Measurements from ENCODE around the gene PFKP.
A peak's percentile ranks its signal among the peaks of the same experiment; 100 is the strongest.

Gene PFKP

DNA sequence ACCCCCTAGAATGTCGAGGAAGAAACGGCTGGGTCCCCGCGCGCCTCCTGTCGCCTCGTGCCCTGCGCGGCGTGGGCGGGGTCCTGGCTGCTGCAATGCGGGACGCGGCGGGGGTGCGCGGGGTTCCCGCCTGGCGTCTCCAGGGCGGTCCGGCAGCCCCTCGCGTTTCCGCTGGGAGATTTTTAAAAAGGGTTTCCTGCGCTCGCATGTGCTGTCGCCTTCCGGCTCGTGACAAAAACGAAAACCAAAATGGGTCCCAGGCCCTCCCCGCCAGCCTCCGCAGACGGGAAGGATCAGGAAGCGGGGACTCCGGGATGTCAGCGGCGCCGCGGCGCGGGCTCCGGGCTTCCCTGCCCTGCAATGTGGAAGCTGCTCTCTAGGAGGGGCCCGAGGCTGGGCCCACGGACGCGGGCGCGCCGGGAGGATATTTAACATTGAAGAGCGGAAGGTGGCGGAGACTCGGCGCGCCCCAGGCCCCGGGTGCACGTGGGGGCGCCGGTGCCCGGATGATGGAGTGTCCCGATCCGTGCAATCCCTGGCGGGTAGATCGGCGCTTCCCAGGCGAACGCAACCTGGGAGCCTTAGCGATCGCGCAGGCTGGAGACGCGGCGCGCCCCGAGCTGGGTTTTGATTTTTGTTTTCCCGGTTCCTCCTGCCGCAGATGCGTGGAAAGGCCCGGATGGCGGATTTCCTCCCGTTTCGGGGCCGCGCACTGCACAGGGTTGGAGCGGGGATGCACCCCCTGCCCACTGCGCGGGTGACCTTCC, 1.0 kb downstream of the PFKP start (continued):
- TF ChIP-seq ZNF2 (tag by site-specific recombination; IDR thresholded peaks at IDR 0.05): no peak
- 0 out of 2 replicates have a peak, but pooled peaks have one; percentile 35 for TF ChIP-seq ZNF76 (tag by site-specific recombination; IDR thresholded peaks at IDR 0.05; ENCODE audit: borderline replicate concordance, low read depth)
- 0 out of 2 replicates have a peak, but pooled peaks have one; percentile 18 for TF ChIP-seq YY1 (tag by site-specific recombination; IDR thresholded peaks at IDR 0.05)
- TF ChIP-seq, protein P1, sequence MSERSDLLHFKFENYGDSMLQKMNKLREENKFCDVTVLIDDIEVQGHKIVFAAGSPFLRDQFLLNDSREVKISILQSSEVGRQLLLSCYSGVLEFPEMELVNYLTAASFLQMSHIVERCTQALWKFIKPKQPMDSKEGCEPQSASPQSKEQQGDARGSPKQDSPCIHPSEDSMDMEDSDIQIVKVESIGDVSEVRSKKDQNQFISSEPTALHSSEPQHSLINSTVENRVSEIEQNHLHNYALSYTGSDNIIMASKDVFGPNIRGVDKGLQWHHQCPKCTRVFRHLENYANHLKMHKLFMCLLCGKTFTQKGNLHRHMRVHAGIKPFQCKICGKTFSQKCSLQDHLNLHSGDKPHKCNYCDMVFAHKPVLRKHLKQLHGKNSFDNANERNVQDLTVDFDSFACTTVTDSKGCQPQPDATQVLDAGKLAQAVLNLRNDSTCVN (tag by site-specific recombination; optimal IDR thresholded peaks at IDR 0.05): peak; percentile 94
- 0 out of 2 replicates have a peak, but pooled peaks have one; percentile 44 for TF ChIP-seq ZNF600 (tag by site-specific recombination; IDR thresholded peaks at IDR 0.05)
- TF ChIP-seq ZNF658 (tag by site-specific recombination; IDR thresholded peaks at IDR 0.05): no peak
- TF ChIP-seq, protein P2, sequence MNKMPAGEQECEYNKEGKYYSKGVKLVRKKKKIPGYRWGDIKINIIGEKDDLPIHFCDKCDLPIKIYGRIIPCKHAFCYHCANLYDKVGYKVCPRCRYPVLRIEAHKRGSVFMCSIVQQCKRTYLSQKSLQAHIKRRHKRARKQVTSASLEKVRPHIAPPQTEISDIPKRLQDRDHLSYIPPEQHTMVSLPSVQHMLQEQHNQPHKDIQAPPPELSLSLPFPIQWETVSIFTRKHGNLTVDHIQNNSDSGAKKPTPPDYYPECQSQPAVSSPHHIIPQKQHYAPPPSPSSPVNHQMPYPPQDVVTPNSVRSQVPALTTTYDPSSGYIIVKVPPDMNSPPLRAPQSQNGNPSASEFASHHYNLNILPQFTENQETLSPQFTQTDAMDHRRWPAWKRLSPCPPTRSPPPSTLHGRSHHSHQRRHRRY (tag by site-specific recombination; IDR thresholded peaks at IDR 0.05): no peak
- TF ChIP-seq, protein P3, sequence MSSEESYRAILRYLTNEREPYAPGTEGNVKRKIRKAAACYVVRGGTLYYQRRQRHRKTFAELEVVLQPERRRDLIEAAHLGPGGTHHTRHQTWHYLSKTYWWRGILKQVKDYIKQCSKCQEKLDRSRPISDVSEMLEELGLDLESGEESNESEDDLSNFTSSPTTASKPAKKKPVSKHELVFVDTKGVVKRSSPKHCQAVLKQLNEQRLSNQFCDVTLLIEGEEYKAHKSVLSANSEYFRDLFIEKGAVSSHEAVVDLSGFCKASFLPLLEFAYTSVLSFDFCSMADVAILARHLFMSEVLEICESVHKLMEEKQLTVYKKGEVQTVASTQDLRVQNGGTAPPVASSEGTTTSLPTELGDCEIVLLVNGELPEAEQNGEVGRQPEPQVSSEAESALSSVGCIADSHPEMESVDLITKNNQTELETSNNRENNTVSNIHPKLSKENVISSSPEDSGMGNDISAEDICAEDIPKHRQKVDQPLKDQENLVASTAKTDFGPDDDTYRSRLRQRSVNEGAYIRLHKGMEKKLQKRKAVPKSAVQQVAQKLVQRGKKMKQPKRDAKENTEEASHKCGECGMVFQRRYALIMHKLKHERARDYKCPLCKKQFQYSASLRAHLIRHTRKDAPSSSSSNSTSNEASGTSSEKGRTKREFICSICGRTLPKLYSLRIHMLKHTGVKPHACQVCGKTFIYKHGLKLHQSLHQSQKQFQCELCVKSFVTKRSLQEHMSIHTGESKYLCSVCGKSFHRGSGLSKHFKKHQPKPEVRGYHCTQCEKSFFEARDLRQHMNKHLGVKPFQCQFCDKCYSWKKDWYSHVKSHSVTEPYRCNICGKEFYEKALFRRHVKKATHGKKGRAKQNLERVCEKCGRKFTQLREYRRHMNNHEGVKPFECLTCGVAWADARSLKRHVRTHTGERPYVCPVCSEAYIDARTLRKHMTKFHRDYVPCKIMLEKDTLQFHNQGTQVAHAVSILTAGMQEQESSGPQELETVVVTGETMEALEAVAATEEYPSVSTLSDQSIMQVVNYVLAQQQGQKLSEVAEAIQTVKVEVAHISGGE (tag by site-specific recombination; conservative IDR thresholded peaks at IDR 0.05; ENCODE audit: low read depth): peak; percentile 86
- TF ChIP-seq IKZF3 (tag by site-specific recombination; IDR thresholded peaks at IDR 0.05): peak; percentile 13; the same call in 1 of the 2 replicates
- peak; percentile 46; the same call in 1 of the 2 replicates for TF ChIP-seq ZNF341 (tag by site-specific recombination; IDR thresholded peaks at IDR 0.05; ENCODE audit: low read depth)
- no peak for TF ChIP-seq KLF8 (tag by site-specific recombination; IDR thresholded peaks at IDR 0.05)
- no peak for TF ChIP-seq ZNF473 (tag by site-specific recombination; IDR thresholded peaks at IDR 0.05)
- TF ChIP-seq ZFHX2 (tag by site-specific recombination; conservative IDR thresholded peaks at IDR 0.05): peak; percentile 67
- TF ChIP-seq, protein P4, sequence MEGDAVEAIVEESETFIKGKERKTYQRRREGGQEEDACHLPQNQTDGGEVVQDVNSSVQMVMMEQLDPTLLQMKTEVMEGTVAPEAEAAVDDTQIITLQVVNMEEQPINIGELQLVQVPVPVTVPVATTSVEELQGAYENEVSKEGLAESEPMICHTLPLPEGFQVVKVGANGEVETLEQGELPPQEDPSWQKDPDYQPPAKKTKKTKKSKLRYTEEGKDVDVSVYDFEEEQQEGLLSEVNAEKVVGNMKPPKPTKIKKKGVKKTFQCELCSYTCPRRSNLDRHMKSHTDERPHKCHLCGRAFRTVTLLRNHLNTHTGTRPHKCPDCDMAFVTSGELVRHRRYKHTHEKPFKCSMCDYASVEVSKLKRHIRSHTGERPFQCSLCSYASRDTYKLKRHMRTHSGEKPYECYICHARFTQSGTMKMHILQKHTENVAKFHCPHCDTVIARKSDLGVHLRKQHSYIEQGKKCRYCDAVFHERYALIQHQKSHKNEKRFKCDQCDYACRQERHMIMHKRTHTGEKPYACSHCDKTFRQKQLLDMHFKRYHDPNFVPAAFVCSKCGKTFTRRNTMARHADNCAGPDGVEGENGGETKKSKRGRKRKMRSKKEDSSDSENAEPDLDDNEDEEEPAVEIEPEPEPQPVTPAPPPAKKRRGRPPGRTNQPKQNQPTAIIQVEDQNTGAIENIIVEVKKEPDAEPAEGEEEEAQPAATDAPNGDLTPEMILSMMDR (tag by site-specific recombination; IDR thresholded peaks at IDR 0.05): peak; percentile 61
- TF ChIP-seq ZNF548 (tag by site-specific recombination; IDR thresholded peaks at IDR 0.05): no peak

DNA sequence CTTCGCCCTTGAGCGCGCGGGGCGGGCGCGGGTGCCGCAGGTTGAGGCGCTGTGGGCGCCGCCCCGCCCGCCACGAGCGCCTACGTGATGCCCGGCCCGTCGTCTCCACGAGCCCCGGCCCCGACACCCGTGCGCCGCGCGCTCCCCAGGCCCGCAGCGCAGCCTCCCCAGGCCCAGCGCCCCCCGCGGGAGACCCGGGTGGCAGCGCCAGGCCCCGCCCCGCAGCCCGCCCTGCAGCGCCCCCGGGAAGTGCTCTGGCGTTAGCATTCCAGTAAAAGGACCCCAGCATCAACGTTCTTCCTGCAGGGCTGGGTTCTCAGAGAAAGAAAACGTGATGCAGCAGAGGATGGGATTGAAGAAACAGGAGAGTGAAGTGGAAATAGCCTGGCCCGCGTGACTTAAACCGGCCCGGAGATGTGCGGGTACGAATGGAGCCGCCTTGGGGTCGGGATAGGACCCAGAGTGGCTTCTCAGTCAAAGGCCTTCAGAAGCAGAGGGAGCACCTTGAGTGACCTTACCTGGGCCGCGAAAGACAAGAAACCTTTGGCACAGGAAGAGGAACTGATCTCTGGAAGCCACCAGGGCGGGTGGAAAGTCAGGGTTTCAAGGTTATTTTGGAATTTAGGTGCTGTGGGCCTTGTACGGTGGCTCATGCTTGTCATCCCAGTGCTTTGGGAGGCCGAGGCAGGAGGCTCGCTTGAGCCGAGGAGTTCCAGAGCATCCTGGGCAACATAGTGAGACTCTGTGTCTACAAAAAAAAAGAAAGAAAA, 1.8 kb downstream of the PFKP start:
- POLR2A ChIA-PET: interaction anchor here (0.6 to 1.9 kb wide), 2 partner anchors 26 to 32 kb away, joined by 5 to 8 read pairs; no protein-coding TSS in a partner anchor
- H3K4me1 ChIP-seq (ENCODE audit: control insufficient read depth, insufficient read depth, low read length): peaks cover 5% of the 10 kb centered on the region

More for the DNA sequence above, 1.8 kb downstream of the PFKP start:
- no peaks in the 10 kb centered on the region for H3K9me3 ChIP-seq (ENCODE audit: control insufficient read depth, insufficient read depth, low read depth, low read length)
- H3K27ac ChIP-seq (ENCODE audit: extremely low read depth, low read depth, low read length): peak overlapping the region; percentile 81; the same call in 1 of the 2 replicates
- peaks cover 17 to 33% of the 10 kb centered on the region in 2 experiments for H3K36me3 ChIP-seq (ENCODE audit: control insufficient read depth in 2 of 2, insufficient read depth in 1 of 2, low read length in 2 of 2)
- TF ChIP-seq GLIS1 (tag by site-specific recombination; IDR thresholded peaks at IDR 0.05) (peak; percentile 36; the same call in 1 of the 2 replicates), ZNF394 (tag by site-specific recombination; IDR thresholded peaks at IDR 0.05; ENCODE audit: borderline replicate concordance) (no peak), ZNF585B (tag by site-specific recombination; IDR thresholded peaks at IDR 0.05) (no peak), MYNN (tag by site-specific recombination; IDR thresholded peaks at IDR 0.05; ENCODE audit: borderline replicate concordance) (no peak)
- TF ChIP-seq, protein P5, sequence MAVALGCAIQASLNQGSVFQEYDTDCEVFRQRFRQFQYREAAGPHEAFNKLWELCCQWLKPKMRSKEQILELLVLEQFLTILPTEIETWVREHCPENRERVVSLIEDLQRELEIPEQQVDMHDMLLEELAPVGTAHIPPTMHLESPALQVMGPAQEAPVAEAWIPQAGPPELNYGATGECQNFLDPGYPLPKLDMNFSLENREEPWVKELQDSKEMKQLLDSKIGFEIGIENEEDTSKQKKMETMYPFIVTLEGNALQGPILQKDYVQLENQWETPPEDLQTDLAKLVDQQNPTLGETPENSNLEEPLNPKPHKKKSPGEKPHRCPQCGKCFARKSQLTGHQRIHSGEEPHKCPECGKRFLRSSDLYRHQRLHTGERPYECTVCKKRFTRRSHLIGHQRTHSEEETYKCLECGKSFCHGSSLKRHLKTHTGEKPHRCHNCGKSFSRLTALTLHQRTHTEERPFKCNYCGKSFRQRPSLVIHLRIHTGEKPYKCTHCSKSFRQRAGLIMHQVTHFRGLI (tag by site-specific recombination; IDR thresholded peaks at IDR 0.05): no peak
- CTCF ChIA-PET: interaction anchor here (1.0 kb wide), 1 partner anchor 132 kb away, joined by 7 read pairs; no protein-coding TSS in a partner anchor
- peak overlapping the region; percentile 77 for H3K4me3 ChIP-seq (ENCODE audit: low read depth, low read length)

Measured in HEK293 (cell line).